ENCODE data around the gene NUDT1.

Gene NUDT1

DNA sequence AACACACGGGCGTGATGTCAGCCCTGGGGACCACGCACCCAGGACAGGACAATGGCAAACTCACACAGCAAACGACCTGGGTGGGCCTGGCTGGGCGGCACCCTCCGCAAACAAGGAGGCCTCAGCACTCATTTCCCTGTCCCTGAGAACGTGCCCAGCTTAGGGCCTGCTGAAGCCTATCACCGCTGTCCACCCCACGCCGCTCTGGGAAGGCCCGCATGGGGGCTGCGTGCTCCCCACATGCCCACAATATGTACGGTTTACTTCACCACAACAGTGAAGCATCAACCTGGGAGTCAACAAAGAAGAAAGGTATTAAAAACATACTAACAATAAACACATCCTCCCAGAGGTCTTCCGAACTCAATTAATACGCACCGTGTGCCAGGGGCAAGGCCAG, 21.5 kb upstream of the NUDT1 start:
- no peak overlapping the region for H3K27ac Mint-ChIP-seq
- H3K9me3 Mint-ChIP-seq = no peaks in the 10 kb centered on the region
- no peaks in the 10 kb centered on the region for H3K27me3 Mint-ChIP-seq (ENCODE audit: low read depth)
- H3K4me3 Mint-ChIP-seq = no peak overlapping the region
- no peaks in the 10 kb centered on the region for H3K4me1 Mint-ChIP-seq
- H3K36me3 Mint-ChIP-seq (ENCODE audit: low read depth) = peaks cover 50% of the 10 kb centered on the region
- no peak for TF ChIP-seq CTCF (IDR thresholded peaks at IDR 0.05; ENCODE audit: unreplicated experiment in 3 of 3)

- H3K9me3 Mint-ChIP-seq = no peaks in the 10 kb centered on the region
- no peaks in the 10 kb centered on the region for H3K27me3 Mint-ChIP-seq (ENCODE audit: low read depth)
- H3K4me1 Mint-ChIP-seq = no peaks in the 10 kb centered on the region
- H3K4me3 Mint-ChIP-seq = no peak overlapping the region
- peaks cover 50% of the 10 kb centered on the region for H3K36me3 Mint-ChIP-seq (ENCODE audit: low read depth)
- H3K27ac Mint-ChIP-seq = no peak overlapping the region
- TF ChIP-seq CTCF (IDR thresholded peaks at IDR 0.05; ENCODE audit: unreplicated experiment in 3 of 3) = no peak
These were observed 21.1 kb upstream of the NUDT1 start for GRCh38 chr7:2220954-2221353.

GRCh38 chr7:2222516-2222915, 19.5 kb upstream of the NUDT1 start:
- peaks cover 49% of the 10 kb centered on the region for H3K36me3 Mint-ChIP-seq (ENCODE audit: low read depth)
- TF ChIP-seq CTCF (IDR thresholded peaks at IDR 0.05; ENCODE audit: unreplicated experiment in 3 of 3) = no peak
- no peak overlapping the region for H3K27ac Mint-ChIP-seq
- H3K27me3 Mint-ChIP-seq (ENCODE audit: low read depth) = no peaks in the 10 kb centered on the region
- H3K4me3 Mint-ChIP-seq = no peak overlapping the region
- no peaks in the 10 kb centered on the region for H3K4me1 Mint-ChIP-seq
- no peaks in the 10 kb centered on the region for H3K9me3 Mint-ChIP-seq

- no peaks in the 10 kb centered on the region for H3K27me3 Mint-ChIP-seq (ENCODE audit: low read depth)
- H3K4me3 Mint-ChIP-seq = no peak overlapping the region
- H3K36me3 Mint-ChIP-seq (ENCODE audit: low read depth) = peaks cover 48% of the 10 kb centered on the region
- H3K27ac Mint-ChIP-seq = no peak overlapping the region
- no peaks in the 10 kb centered on the region for H3K4me1 Mint-ChIP-seq
- no peaks in the 10 kb centered on the region for H3K9me3 Mint-ChIP-seq
- no peak for TF ChIP-seq CTCF (IDR thresholded peaks at IDR 0.05; ENCODE audit: unreplicated experiment in 3 of 3)
These were observed 18.7 kb upstream of the NUDT1 start for GRCh38 chr7:2223321-2223720.

DNA sequence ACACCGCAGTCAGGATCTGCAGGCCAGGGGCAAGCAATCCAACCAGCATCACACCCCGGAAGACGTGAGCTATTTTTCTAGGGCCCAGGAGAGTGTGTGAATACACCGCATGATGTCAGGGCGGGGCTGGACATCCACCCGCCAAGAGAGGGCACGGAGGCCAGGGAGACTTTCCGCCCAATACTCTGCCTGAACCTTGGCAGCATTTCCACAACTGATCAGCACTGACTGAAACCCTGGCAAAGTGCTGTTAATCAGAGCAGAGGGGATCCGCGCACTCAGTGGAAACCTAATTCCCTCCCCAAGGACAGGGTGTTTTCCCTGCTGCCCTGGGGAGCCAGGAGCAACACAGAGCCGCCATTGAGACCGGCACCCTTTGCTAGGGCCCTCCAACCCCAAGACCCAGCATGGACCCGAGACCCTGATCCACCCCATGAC, 17.5 kb upstream of the NUDT1 start:
- no peaks in the 10 kb centered on the region for H3K27me3 Mint-ChIP-seq (ENCODE audit: low read depth)
- no peak for TF ChIP-seq CTCF (IDR thresholded peaks at IDR 0.05; ENCODE audit: unreplicated experiment in 3 of 3)
- H3K27ac Mint-ChIP-seq = no peak overlapping the region
- H3K4me1 Mint-ChIP-seq = peaks cover under 1% of the 10 kb centered on the region
- H3K36me3 Mint-ChIP-seq (ENCODE audit: low read depth) = peaks cover 49% of the 10 kb centered on the region
- H3K9me3 Mint-ChIP-seq = no peaks in the 10 kb centered on the region
- no peak overlapping the region for H3K4me3 Mint-ChIP-seq

GRCh38 chr7:2224934-2225333, 17.1 kb upstream of the NUDT1 start:
- Mint-ChIP-seq H3K4me1 (peaks cover 4% of the 10 kb centered on the region), H3K9me3 (no peaks in the 10 kb centered on the region), H3K4me3 (no peak overlapping the region)

More at GRCh38 chr7:2224934-2225333, 17.1 kb upstream of the NUDT1 start:
- Mint-ChIP-seq H3K36me3 (ENCODE audit: low read depth) (peaks cover 51% of the 10 kb centered on the region), H3K27me3 (ENCODE audit: low read depth) (no peaks in the 10 kb centered on the region), H3K27ac (no peak overlapping the region)
- TF ChIP-seq CTCF (IDR thresholded peaks at IDR 0.05; ENCODE audit: unreplicated experiment in 3 of 3) = no peak

Measured in nephron (organoid).